ENCODE results near the gene MBD5.

- TF ChIP-seq CTCF (optimal IDR thresholded peaks at IDR 0.05 in 1 of 3, IDR thresholded peaks at IDR 0.05 in 1 of 3, conservative IDR thresholded peaks at IDR 0.05 in 1 of 3; ENCODE audit: extremely low read depth in 1 of 3, insufficient read depth in 2 of 3, low read length in 3 of 3) (no peak), EZH2 (IDR thresholded peaks at IDR 0.05; ENCODE audit: low read length) (no peak)
Observed at GRCh38 chr2:148526509-148527346, 505.8 kb downstream of the MBD5 start.
